K562 (cell line): ENCODE measurements around the gene MYBPH.

Experiments used
- CREM ChIP-seq: IDR thresholded peaks from 2 replicates; pipeline ENCODE4 v1.6.1; 2014; ENCODE audit warnings: antibody characterized with exemption, low read depth
- KHSRP ChIP-seq: fragments of 450-650 bp; IDR thresholded peaks from 2 replicates; pipeline ENCODE4 v1.6.1; 2017
- MEIS2 ChIP-seq: fragments of 450-650 bp; IDR thresholded peaks from 2 replicates; pipeline ENCODE4 v1.6.1; 2014; ENCODE audit warnings: mild to moderate bottlenecking; ENCODE audit not compliant: partially characterized antibody
- POLR2AphosphoS5 ChIP-seq: IDR thresholded peaks from 2 replicates; pipeline ENCODE4 v1.6.1; 2011; ENCODE audit warnings: mild to moderate bottlenecking, low read depth, low read length, moderate library complexity; ENCODE audit not compliant: control insufficient read depth, insufficient read depth

- no peak for TF ChIP-seq CREM
- TF ChIP-seq MEIS2: no peak
- no peak for TF ChIP-seq KHSRP
- TF ChIP-seq POLR2AphosphoS5: no peak
These were observed 9.3 kb downstream of the MYBPH start for GRCh38 chr1:203166192-203166940.
